HepG2 (cell line): ENCODE data around the gene CARMIL3. TPM values are rescaled to one million over a fixed set of nuclear protein-coding genes. Genes with fewer than 3 reads are reported as not detected.
A peak's percentile ranks its signal among the peaks of the same experiment; 100 is the strongest.

Source experiments
- ARID2 ChIP-seq: sonication (generic); formaldehyde crosslinking; IDR thresholded peaks from 2 replicates; pipeline ENCODE4 v1.8.1; 2022; ENCODE audit warnings: mild to moderate bottlenecking, missing genetic modification reagents, borderline replicate concordance
- ATM ChIP-seq: fragments of 450-650 bp; IDR thresholded peaks from 2 replicates; pipeline ENCODE4 v1.7.1; 2017; ENCODE audit warnings: mild to moderate bottlenecking, borderline replicate concordance
- ERF ChIP-seq: IDR thresholded peaks from 2 replicates; pipeline ENCODE4 v1.6.1; 2018; ENCODE audit warnings: missing biosample characterization, missing genetic modification reagents
- GMEB2 ChIP-seq: IDR thresholded peaks from 2 replicates; pipeline ENCODE4 v1.6.1; 2016; ENCODE audit warnings: missing biosample characterization, missing genetic modification reagents, low read depth
- GTF2F1 ChIP-seq: fragments of 150-350 bp; IDR thresholded peaks from 2 replicates; pipeline ENCODE4 v1.6.1; 2014; ENCODE audit warnings: low read length
- JUND ChIP-seq: sonication (generic); formaldehyde crosslinking; IDR thresholded peaks from 2 replicates; pipeline ENCODE4 v1.8.0; 2022; ENCODE audit warnings: mild to moderate bottlenecking, missing genetic modification reagents
- KDM1A ChIP-seq: IDR thresholded peaks from 2 replicates; pipeline ENCODE4 v1.6.1; 2016; ENCODE audit warnings: missing compliant biosample characterization
- KLF11 ChIP-seq: IDR thresholded peaks from 2 replicates; pipeline ENCODE4 v1.6.1; 2016; ENCODE audit warnings: missing compliant biosample characterization
- KLF6 ChIP-seq: IDR thresholded peaks from 2 replicates; pipeline ENCODE4 v1.8.0; 2016; ENCODE audit warnings: missing biosample characterization, missing genetic modification reagents
- LCORL ChIP-seq, 2 experiments: fragments of 450-650 bp in 1 of 2; sonication (generic) in 1 of 2; formaldehyde crosslinking in 1 of 2; IDR thresholded peaks; 2 replicates each; pipeline versions ENCODE4 v1.5.0 to v1.6.1; 2017 to 2020; ENCODE audit warnings: antibody characterized with exemption in 1 of 2, missing genetic modification reagents in 1 of 2
- MEIS2 ChIP-seq: sonication (generic); formaldehyde crosslinking; IDR thresholded peaks from 2 replicates; pipeline ENCODE4 v1.9.0; 2021; ENCODE audit warnings: mild to moderate bottlenecking, missing genetic modification reagents
- MXI1 ChIP-seq: IDR thresholded peaks from 3 replicates; pipeline ENCODE4 v1.6.1; 2012; ENCODE audit warnings: low read depth, low read length, inconsistent platforms, borderline replicate concordance
- NFYB ChIP-seq: sonication (generic); formaldehyde crosslinking; IDR thresholded peaks from 2 replicates; pipeline ENCODE4 v1.4.0; 2020; ENCODE audit warnings: missing genetic modification reagents
- PRPF4 ChIP-seq: fragments of 200-400 bp; formaldehyde crosslinking; IDR thresholded peaks from 2 replicates; pipeline ENCODE4 v1.6.1; 2016; ENCODE audit warnings: low read length, low read depth; ENCODE audit not compliant: poor library complexity, severe bottlenecking
- RFX1 ChIP-seq: fragments of 450-650 bp; IDR thresholded peaks from 2 replicates; pipeline ENCODE4 v1.6.1; 2017
- RORA ChIP-seq: sonication (generic); formaldehyde crosslinking; IDR thresholded peaks from 2 replicates; pipeline ENCODE4 v1.5.0; 2020; ENCODE audit warnings: mild to moderate bottlenecking, missing genetic modification reagents, moderate library complexity
- TBX3 ChIP-seq: fragments of 450-650 bp; IDR thresholded peaks from 2 replicates; pipeline ENCODE4 v1.6.1; 2017; ENCODE audit warnings: antibody characterized with exemption, mild to moderate bottlenecking, inconsistent platforms, borderline replicate concordance
- ZBTB2 ChIP-seq: sonication (generic); formaldehyde crosslinking; IDR thresholded peaks from 2 replicates; pipeline ENCODE4 v1.8.0; 2022; ENCODE audit warnings: low read depth, missing genetic modification reagents
- ZBTB37 ChIP-seq: sonication (generic); formaldehyde crosslinking; IDR thresholded peaks from 2 replicates; pipeline ENCODE4 v1.4.0; 2020; ENCODE audit warnings: mild to moderate bottlenecking, missing genetic modification reagents
- ZFP1 ChIP-seq: IDR thresholded peaks from 2 replicates; pipeline ENCODE4 v1.6.1; 2016
- ZFP36 ChIP-seq: fragments of 150-350 bp; IDR thresholded peaks from 2 replicates; pipeline ENCODE4 v1.6.1; 2018; ENCODE audit warnings: borderline replicate concordance, low read length, low read depth; ENCODE audit not compliant: partially characterized antibody
- ZNF138 ChIP-seq: sonication (generic); formaldehyde crosslinking; IDR thresholded peaks from 2 replicates; pipeline ENCODE4 v1.5.0; 2020; ENCODE audit warnings: mild to moderate bottlenecking, low read depth, missing genetic modification reagents
- ZNF160 ChIP-seq: sonication (generic); formaldehyde crosslinking; IDR thresholded peaks from 2 replicates; pipeline ENCODE4 v1.8.0; 2022; ENCODE audit warnings: mild to moderate bottlenecking, inconsistent platforms, missing genetic modification reagents
- ZNF20 ChIP-seq: sonication (generic); formaldehyde crosslinking; IDR thresholded peaks from 2 replicates; pipeline ENCODE4 v1.4.0; 2020; ENCODE audit warnings: mild to moderate bottlenecking, moderate library complexity, missing genetic modification reagents
- ZNF350 ChIP-seq: sonication (generic); formaldehyde crosslinking; IDR thresholded peaks from 2 replicates; pipeline ENCODE4 v1.4.0; 2020; ENCODE audit warnings: mild to moderate bottlenecking, low read depth, missing genetic modification reagents, borderline replicate concordance
- ZNF460 ChIP-seq: sonication (generic); formaldehyde crosslinking; IDR thresholded peaks from 2 replicates; pipeline ENCODE4 v1.5.1; 2020; ENCODE audit warnings: missing genetic modification reagents, mild to moderate bottlenecking, borderline replicate concordance
- ZNF724P ChIP-seq: sonication (generic); formaldehyde crosslinking; IDR thresholded peaks from 2 replicates; pipeline ENCODE4 v1.8.0; 2022; ENCODE audit warnings: missing genetic modification reagents, borderline replicate concordance
- ZSCAN30 ChIP-seq: sonication (generic); formaldehyde crosslinking; IDR thresholded peaks from 2 replicates; pipeline ENCODE4 v1.5.0; 2020; ENCODE audit warnings: mild to moderate bottlenecking, missing genetic modification reagents
- polyA plus RNA-seq, 8 experiments: library from polyadenylated mRNA; depleted of rRNA in 3 of 8; stranded (reverse) in 7 of 8; unstranded in 1 of 8; fragments of >200 nt; fragmentation: Illumina TruSeq in 4 of 8; extraction: Trizol in 4 of 8; gene quantifications; 2 replicates each; pipeline versions ENCODE4 v1.2.1 to v1.2.3, GENCODE V29; 2011 to 2016; ENCODE audit warnings: low read depth in 4 of 8, missing spikeins in 1 of 8, mixed read lengths in 1 of 8; ENCODE audit not compliant: insufficient read depth in 1 of 8
- total RNA-seq, 5 experiments: library from RNA; depleted of rRNA; stranded (reverse); fragments of >200 nt; fragmentation: Illumina TruSeq; extraction: Trizol; gene quantifications; 2 replicates each; pipeline ENCODE4 v1.2.3, GENCODE V29; 2016; ENCODE audit warnings: low read depth in 1 of 5

Gene CARMIL3
- total and polyA plus RNA-seq, 2 of the 13 experiments (the other 11 are each of a cell fraction or from before 2014, with no cell fraction given), result 0.27 to 0.55 TPM

- TF ChIP-seq ZNF350, result peak; percentile 78
- no peak; the same call in 2 of the 3 replicates for TF ChIP-seq MXI1
- no peak for TF ChIP-seq GMEB2 (CRISPR knock-in tag)
- TF ChIP-seq RFX1, result no peak
- TF ChIP-seq PRPF4, result no peak
- peak; percentile 90 for TF ChIP-seq ARID2 (CRISPR knock-in tag)
- peak; percentile 93 for TF ChIP-seq ERF
- peak; percentile 82; the same call in 1 of the 2 replicates for TF ChIP-seq ZBTB37 (CRISPR knock-in tag)
- peak; percentile 63; the same call in 1 of the 2 replicates for TF ChIP-seq KLF11 (CRISPR knock-in tag)
- TF ChIP-seq MEIS2, result peak; percentile 41; the same call in 1 of the 2 replicates
- TF ChIP-seq ZNF724P (CRISPR knock-in tag), result peak; percentile 85; the same call in 1 of the 2 replicates
- peak; percentile 56; the same call in 1 of the 2 replicates for TF ChIP-seq ZNF160 (CRISPR knock-in tag)
- no peak for TF ChIP-seq TBX3
- peak; percentile 22; the same call in 1 of the 2 replicates for TF ChIP-seq ZNF138 (CRISPR knock-in tag)
- no peak for TF ChIP-seq ZNF20
- TF ChIP-seq GTF2F1, result no peak
- no peak for TF ChIP-seq ZFP36
- peak; percentile 60; the same call in 1 of the 2 replicates for TF ChIP-seq ZFP1 (CRISPR knock-in tag)
- TF ChIP-seq ZBTB2, result peak; percentile 53; the same call in 1 of the 2 replicates
- TF ChIP-seq ZNF460, result peak; percentile 62; the same call in 1 of the 2 replicates
- peak; percentile 61; the same call in 1 of the 2 replicates for TF ChIP-seq KDM1A (CRISPR knock-in tag)
- no peak for TF ChIP-seq ATM
- TF ChIP-seq NFYB (CRISPR knock-in tag), result peak; percentile 34; the same call in 1 of the 2 replicates
- no peak for TF ChIP-seq ZSCAN30 (CRISPR knock-in tag)
- peak; percentile 82; the same call in 1 of the 2 replicates for TF ChIP-seq JUND
- no peak for TF ChIP-seq RORA (CRISPR knock-in tag)
- TF ChIP-seq LCORL (IDR thresholded peaks at IDR 0.05), result no peak
- peak; percentile 89 for TF ChIP-seq LCORL (CRISPR knock-in tag; IDR thresholded peaks at IDR 0.05)
- peak; percentile 67; the same call in 1 of the 2 replicates for TF ChIP-seq KLF6 (CRISPR knock-in tag)
Observed at GRCh38 chr14:24036169-24036962, 15.4 kb upstream of the CARMIL3 start (continued).
